Mesendoderm (in vitro differentiated cells): ENCODE measurements around the gene CHST8.

Experiments used
- DNase-seq: peaks from one replicate; pipeline ENCODE4 v3.0.0; 2013
- H2AK5ac ChIP-seq: 2 replicates; pipeline ENCODE4 v1.6.1; 2013; ENCODE audit warnings: low read length, inconsistent platforms
- H2BK120ac ChIP-seq: 2 replicates; pipeline ENCODE4 v1.6.1; 2013; ENCODE audit warnings: low read depth, mild to moderate bottlenecking, low read length, moderate library complexity, mixed read lengths
- H2BK15ac ChIP-seq: replicated peaks from 2 replicates; pipeline ENCODE4 v1.6.1; 2013; ENCODE audit warnings: low read depth, mild to moderate bottlenecking, moderate library complexity
- H2BK5ac ChIP-seq: 2 replicates; pipeline ENCODE4 v1.6.1; 2013; ENCODE audit warnings: low read length, inconsistent platforms
- H3K18ac ChIP-seq: 2 replicates; pipeline ENCODE4 v1.6.1; 2013; ENCODE audit warnings: mild to moderate bottlenecking, low read length, mixed read lengths
- H3K23ac ChIP-seq: one replicate; pipeline ENCODE4 v1.6.1; 2013; ENCODE audit warnings: low read length
- H3K27ac ChIP-seq: 2 replicates; pipeline ENCODE4 v1.5.1; 2013; ENCODE audit warnings: low read depth, mild to moderate bottlenecking, inconsistent platforms, low read length, moderate library complexity
- H3K27me3 ChIP-seq: 2 replicates; pipeline ENCODE4 v1.6.1; 2013; ENCODE audit warnings: low read length, control low read depth, mild to moderate bottlenecking, inconsistent platforms; ENCODE audit not compliant: insufficient read depth, poor library complexity
- H3K36me3 ChIP-seq: 2 replicates; pipeline ENCODE4 v1.6.1; 2013; ENCODE audit warnings: low read length, inconsistent platforms; ENCODE audit not compliant: control insufficient read depth, insufficient read depth
- H3K4ac ChIP-seq: one replicate; pipeline ENCODE4 v1.6.1; 2013; ENCODE audit warnings: low read depth, mild to moderate bottlenecking, low read length, moderate library complexity
- H3K4me1 ChIP-seq: 2 replicates; pipeline ENCODE4 v1.6.1; 2013; ENCODE audit warnings: low read depth, low read length, inconsistent platforms; ENCODE audit not compliant: control insufficient read depth
- H3K4me2 ChIP-seq: 2 replicates; pipeline ENCODE4 v1.6.1; 2013; ENCODE audit warnings: low read length
- H3K4me3 ChIP-seq: 2 replicates; pipeline ENCODE4 v1.5.1; 2013; ENCODE audit warnings: mild to moderate bottlenecking, low read length
- H3K56ac ChIP-seq: one replicate; pipeline ENCODE4 v1.6.1; 2013; ENCODE audit warnings: low read length
- H3K79me1 ChIP-seq: 2 replicates; pipeline ENCODE4 v1.6.1; 2013; ENCODE audit warnings: low read length, inconsistent platforms
- H3K79me2 ChIP-seq: 2 replicates; pipeline ENCODE4 v1.6.1; 2013; ENCODE audit warnings: mild to moderate bottlenecking, low read length; ENCODE audit not compliant: control insufficient read depth, insufficient read depth
- H3K9ac ChIP-seq: 2 replicates; pipeline ENCODE4 v1.6.1; 2013; ENCODE audit warnings: low read length, inconsistent platforms
- H4K5ac ChIP-seq: one replicate; pipeline ENCODE4 v1.6.1; 2013; ENCODE audit warnings: low read length
- H4K8ac ChIP-seq: one replicate; pipeline ENCODE4 v1.6.1; 2013; ENCODE audit warnings: low read depth, mild to moderate bottlenecking, control low read depth, low read length, moderate library complexity
- WGBS: extraction: QIAGEN DNeasy Blood & Tissue Kit; methylation state at CpG from one replicate; pipeline ENCODE4 v1.1.7; 2013; ENCODE audit warnings: low lambda C conversion rate, missing lambda C conversion rate; ENCODE audit not compliant: insufficient coverage; ENCODE audit errors: extremely low coverage; 5-methylcytosine and 5-hydroxymethylcytosine counted together

The CHST8 gene

GRCh38 chr19:33684538-33685232, 62.9 kb downstream of the CHST8 start:
- Histone ChIP-seq H4K5ac (no peak overlapping the region), H3K4me3 (no peak overlapping the region)

GRCh38 chr19:33685541-33685940, 63.8 kb downstream of the CHST8 start:
- H2BK15ac ChIP-seq = no peak overlapping the region
- no peak overlapping the region for H3K4me2 ChIP-seq
- no peak overlapping the region for H3K4me3 ChIP-seq
- H3K18ac ChIP-seq = no peak overlapping the region
- H4K5ac ChIP-seq = no peak overlapping the region
- H3K4ac ChIP-seq = no peak overlapping the region
- H3K27me3 ChIP-seq = no peaks in the 10 kb centered on the region
- H2AK5ac ChIP-seq = no peak overlapping the region
- no peak overlapping the region for H3K56ac ChIP-seq
- no peak overlapping the region for H3K9ac ChIP-seq
- no peak overlapping the region for H3K23ac ChIP-seq
- no peak overlapping the region for H4K8ac ChIP-seq
- no peak overlapping the region for H3K27ac ChIP-seq
- no peaks in the 10 kb centered on the region for H3K79me2 ChIP-seq
- no peaks in the 10 kb centered on the region for H3K36me3 ChIP-seq
- H3K79me1 ChIP-seq = no peaks in the 10 kb centered on the region
- no peaks in the 10 kb centered on the region for H3K4me1 ChIP-seq
- H2BK5ac ChIP-seq = no peak overlapping the region
- no peak overlapping the region for H2BK120ac ChIP-seq
- WGBS = no CpG with 5 or more reads among the region's 6 CpGs
- DNase-seq = no peak

More at GRCh38 chr19:33684538-33685232, 62.9 kb downstream of the CHST8 start:
- H3K9ac ChIP-seq = no peak overlapping the region
- no peaks in the 10 kb centered on the region for H3K4me1 ChIP-seq
- no peaks in the 10 kb centered on the region for H3K36me3 ChIP-seq
- WGBS = no CpG with 5 or more reads among the region's 42 CpGs
- H3K23ac ChIP-seq = no peak overlapping the region
- no peak overlapping the region for H2BK5ac ChIP-seq
- H3K18ac ChIP-seq = no peak overlapping the region
- no peak overlapping the region for H4K8ac ChIP-seq
- H2BK120ac ChIP-seq = no peak overlapping the region
- H2BK15ac ChIP-seq = no peak overlapping the region
- no peak overlapping the region for H2AK5ac ChIP-seq
- no peak overlapping the region for H3K27ac ChIP-seq
- H3K79me1 ChIP-seq = no peaks in the 10 kb centered on the region
- DNase-seq = peak; percentile 21
- no peak overlapping the region for H3K4ac ChIP-seq
- H3K56ac ChIP-seq = no peak overlapping the region
- H3K27me3 ChIP-seq = no peaks in the 10 kb centered on the region
- H3K79me2 ChIP-seq = no peaks in the 10 kb centered on the region
- H3K4me2 ChIP-seq = no peak overlapping the region

- Histone ChIP-seq H2AK5ac (no peak overlapping the region), H4K5ac (no peak overlapping the region), H3K9ac (no peak overlapping the region), H2BK5ac (no peak overlapping the region), H3K27me3 (no peaks in the 10 kb centered on the region), H3K4me2 (no peak overlapping the region), H3K79me1 (no peaks in the 10 kb centered on the region), H3K4me1 (no peaks in the 10 kb centered on the region), H3K27ac (no peak overlapping the region), H3K4ac (no peak overlapping the region), H3K56ac (no peak overlapping the region), H2BK15ac (no peak overlapping the region), H2BK120ac (no peak overlapping the region), H3K18ac (no peak overlapping the region), H3K4me3 (no peak overlapping the region), H3K79me2 (no peaks in the 10 kb centered on the region), H3K36me3 (no peaks in the 10 kb centered on the region), H4K8ac (no peak overlapping the region), H3K23ac (no peak overlapping the region)
- DNase-seq = no peak
- no CpG with 5 or more reads among the region's 8 CpGs for WGBS
These were observed 64.5 kb downstream of the CHST8 start for GRCh38 chr19:33686262-33686661.

- no peak overlapping the region for H3K4me2 ChIP-seq
- no peak overlapping the region for H3K4ac ChIP-seq
- H3K79me2 ChIP-seq = no peaks in the 10 kb centered on the region
- no peaks in the 10 kb centered on the region for H3K79me1 ChIP-seq
- no peaks in the 10 kb centered on the region for H3K27me3 ChIP-seq
- no CpG with 5 or more reads among the region's 24 CpGs for WGBS
- no peak overlapping the region for H3K4me3 ChIP-seq
- H2AK5ac ChIP-seq = no peak overlapping the region
- H3K36me3 ChIP-seq = no peaks in the 10 kb centered on the region
- no peak overlapping the region for H3K56ac ChIP-seq
- no peaks in the 10 kb centered on the region for H3K4me1 ChIP-seq
- no peak overlapping the region for H3K18ac ChIP-seq
- H2BK15ac ChIP-seq = no peak overlapping the region
- no peak overlapping the region for H2BK120ac ChIP-seq
- H2BK5ac ChIP-seq = no peak overlapping the region
- no peak overlapping the region for H4K5ac ChIP-seq
- H3K23ac ChIP-seq = no peak overlapping the region
- no peak overlapping the region for H4K8ac ChIP-seq
- no peak overlapping the region for H3K9ac ChIP-seq
- no peak overlapping the region for H3K27ac ChIP-seq
- no peak for DNase-seq
These were observed 65.1 kb downstream of the CHST8 start for GRCh38 chr19:33686687-33687480.

- no peaks in the 10 kb centered on the region for H3K27me3 ChIP-seq
These were observed 65.9 kb downstream of the CHST8 start for GRCh38 chr19:33687481-33688170.

More at GRCh38 chr19:33687481-33688170, 65.9 kb downstream of the CHST8 start:
- Histone ChIP-seq H2BK5ac (no peak overlapping the region), H3K4me3 (no peak overlapping the region), H3K4me2 (no peak overlapping the region), H3K79me1 (no peaks in the 10 kb centered on the region), H2BK120ac (no peak overlapping the region), H3K79me2 (no peaks in the 10 kb centered on the region), H3K4ac (no peak overlapping the region), H3K4me1 (no peaks in the 10 kb centered on the region), H3K23ac (no peak overlapping the region), H2BK15ac (no peak overlapping the region), H3K27ac (no peak overlapping the region), H4K5ac (no peak overlapping the region), H3K18ac (no peak overlapping the region), H4K8ac (no peak overlapping the region), H3K36me3 (no peaks in the 10 kb centered on the region), H3K56ac (no peak overlapping the region), H3K9ac (no peak overlapping the region), H2AK5ac (no peak overlapping the region)
- DNase-seq = no peak
- no CpG with 5 or more reads among the region's 17 CpGs for WGBS
